Omental fat pad (tissue), 4 donors: ENCODE results near the gene PDE11A. TPM values are rescaled to one million over a fixed set of nuclear protein-coding genes. Genes with fewer than 3 reads are reported as not detected.

ENCODE experiments used
- ATAC-seq: fragments of 150-250 bp; one replicate; pipeline ENCODE4 v1.9.1; 2016; ENCODE audit warnings: mild to moderate bottlenecking, moderate library complexity; ENCODE audit not compliant: low FRiP score
- DNase-seq: peaks from one replicate; pipeline ENCODE4 v3.0.0-alpha.2; 2019; ENCODE audit warnings: low spot score
- CTCF ChIP-seq, 3 donors: fragments of 450-650 bp; IDR thresholded peaks; one replicate each; pipeline ENCODE4 v1.5.1; 2016 to 2017; ENCODE audit warnings: antibody characterized with exemption in 3 of 3, mild to moderate bottlenecking in 3 of 3, moderate library complexity in 2 of 3
- total RNA-seq, 4 donors: library from RNA; depleted of rRNA; stranded (reverse); fragments of >200 nt; gene quantifications; one replicate each; pipeline ENCODE4 v1.1.0, GENCODE V29; 2016

PDE11A gene
- total RNA-seq, 4 donors from 2014 or later: 0.16 to 0.65 TPM; not detected in 2

GRCh38 chr2:178074123-178075005 is 1.8 kb upstream of the PDE11A start:
- no peak for DNase-seq
- no peak for ATAC-seq

GRCh38 chr2:178072000-178072382 is 586 bp downstream of the PDE11A start:
- ATAC-seq (no peak), DNase-seq (no peak)
- no peak for TF ChIP-seq CTCF (IDR thresholded peaks at IDR 0.05)

More at GRCh38 chr2:178074123-178075005, 1.8 kb upstream of the PDE11A start:
- TF ChIP-seq CTCF (IDR thresholded peaks at IDR 0.05): no peak

- TF ChIP-seq CTCF (IDR thresholded peaks at IDR 0.05): no peak
- DNase-seq (no peak), ATAC-seq (no peak)
These were observed 1.8 kb downstream of the PDE11A start for GRCh38 chr2:178070824-178071223.

GRCh38 chr2:178069551-178069950 is 3.0 kb downstream of the PDE11A start:
- no peak for TF ChIP-seq CTCF (IDR thresholded peaks at IDR 0.05)
- no peak for DNase-seq
- ATAC-seq: no peak

GRCh38 chr2:178068823-178069454 is 3.6 kb downstream of the PDE11A start:
- no peak for ATAC-seq
- no peak for DNase-seq
- no peak for TF ChIP-seq CTCF (IDR thresholded peaks at IDR 0.05)

- TF ChIP-seq CTCF (IDR thresholded peaks at IDR 0.05): no peak
- ATAC-seq (no peak), DNase-seq (no peak)
These were observed 5.5 kb downstream of the PDE11A start for GRCh38 chr2:178066890-178067669.
